ENCODE results near the gene UGT1A8. TPM values are rescaled to one million over a fixed set of nuclear protein-coding genes. Genes with fewer than 3 reads are reported as not detected.

The UGT1A8 gene
- total RNA-seq, 1 donor: not detected

DNA sequence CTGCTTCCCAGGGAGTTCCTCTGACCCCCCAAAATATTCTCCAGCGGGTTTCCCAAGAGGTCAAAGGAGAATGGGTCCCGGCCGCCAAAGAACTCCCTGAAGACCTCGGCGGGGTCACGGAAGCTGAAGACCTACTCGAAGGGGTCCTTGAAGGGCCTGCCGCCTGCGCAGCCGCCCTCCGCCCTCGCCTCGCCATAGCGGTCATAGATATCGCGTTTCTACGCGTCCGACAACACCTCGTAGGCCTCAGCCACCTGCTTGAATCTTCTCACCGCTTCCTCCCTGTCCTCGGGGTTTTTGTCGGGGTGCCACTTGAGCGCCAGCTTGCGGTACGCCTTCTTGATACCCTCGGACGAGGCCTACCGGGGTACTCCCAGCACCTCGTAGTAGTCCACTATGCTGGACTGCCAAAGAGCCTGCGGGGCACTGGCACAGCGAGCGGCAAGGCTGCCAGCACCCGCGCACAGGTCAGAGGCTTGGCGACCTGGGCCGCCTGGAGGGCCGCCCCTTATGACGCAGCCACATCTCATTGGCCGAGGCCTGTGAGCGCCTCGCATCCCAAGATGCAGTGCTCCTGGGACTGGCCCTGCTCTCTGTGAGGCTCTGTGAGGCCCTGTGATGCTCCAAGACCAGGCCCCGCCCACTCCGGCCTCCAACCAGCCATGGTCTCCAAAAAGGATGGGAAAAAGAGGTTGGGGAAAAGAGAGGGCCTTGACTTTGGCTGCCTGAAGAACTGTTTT, 137.6 kb downstream of the UGT1A8 start:
- DNase-seq (ENCODE audit: insufficient read length, low spot score, missing footprints): no peak
- TF ChIP-seq, protein P1, sequence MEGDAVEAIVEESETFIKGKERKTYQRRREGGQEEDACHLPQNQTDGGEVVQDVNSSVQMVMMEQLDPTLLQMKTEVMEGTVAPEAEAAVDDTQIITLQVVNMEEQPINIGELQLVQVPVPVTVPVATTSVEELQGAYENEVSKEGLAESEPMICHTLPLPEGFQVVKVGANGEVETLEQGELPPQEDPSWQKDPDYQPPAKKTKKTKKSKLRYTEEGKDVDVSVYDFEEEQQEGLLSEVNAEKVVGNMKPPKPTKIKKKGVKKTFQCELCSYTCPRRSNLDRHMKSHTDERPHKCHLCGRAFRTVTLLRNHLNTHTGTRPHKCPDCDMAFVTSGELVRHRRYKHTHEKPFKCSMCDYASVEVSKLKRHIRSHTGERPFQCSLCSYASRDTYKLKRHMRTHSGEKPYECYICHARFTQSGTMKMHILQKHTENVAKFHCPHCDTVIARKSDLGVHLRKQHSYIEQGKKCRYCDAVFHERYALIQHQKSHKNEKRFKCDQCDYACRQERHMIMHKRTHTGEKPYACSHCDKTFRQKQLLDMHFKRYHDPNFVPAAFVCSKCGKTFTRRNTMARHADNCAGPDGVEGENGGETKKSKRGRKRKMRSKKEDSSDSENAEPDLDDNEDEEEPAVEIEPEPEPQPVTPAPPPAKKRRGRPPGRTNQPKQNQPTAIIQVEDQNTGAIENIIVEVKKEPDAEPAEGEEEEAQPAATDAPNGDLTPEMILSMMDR (IDR thresholded peaks at IDR 0.05; ENCODE audit: extremely low read depth, low read depth, low read length): no peak
- H3K79me2 ChIP-seq (ENCODE audit: insufficient read depth, low read length): no peaks in the 10 kb centered on the region
- no peaks in the 10 kb centered on the region for H4K20me1 ChIP-seq (ENCODE audit: insufficient read depth, low read length)
- no peak overlapping the region for H3K27ac ChIP-seq (ENCODE audit: low read depth, low read length)
- H3K27me3 ChIP-seq (ENCODE audit: insufficient read depth, low read length): peaks cover 3% of the 10 kb centered on the region
- H2AFZ ChIP-seq (ENCODE audit: low read length): no peak overlapping the region
- H3K9me3 ChIP-seq (ENCODE audit: low read depth, low read length): peaks cover 3% of the 10 kb centered on the region
- H3K4me1 ChIP-seq (ENCODE audit: insufficient read depth, low read length): peaks cover 5% of the 10 kb centered on the region
- H3K4me2 ChIP-seq (ENCODE audit: insufficient read depth, low read length): no peak overlapping the region
- no peaks in the 10 kb centered on the region for H3K36me3 ChIP-seq (ENCODE audit: insufficient read depth, low read length)
- H3K4me3 ChIP-seq (ENCODE audit: insufficient read depth, low read length): no peak overlapping the region

DNA sequence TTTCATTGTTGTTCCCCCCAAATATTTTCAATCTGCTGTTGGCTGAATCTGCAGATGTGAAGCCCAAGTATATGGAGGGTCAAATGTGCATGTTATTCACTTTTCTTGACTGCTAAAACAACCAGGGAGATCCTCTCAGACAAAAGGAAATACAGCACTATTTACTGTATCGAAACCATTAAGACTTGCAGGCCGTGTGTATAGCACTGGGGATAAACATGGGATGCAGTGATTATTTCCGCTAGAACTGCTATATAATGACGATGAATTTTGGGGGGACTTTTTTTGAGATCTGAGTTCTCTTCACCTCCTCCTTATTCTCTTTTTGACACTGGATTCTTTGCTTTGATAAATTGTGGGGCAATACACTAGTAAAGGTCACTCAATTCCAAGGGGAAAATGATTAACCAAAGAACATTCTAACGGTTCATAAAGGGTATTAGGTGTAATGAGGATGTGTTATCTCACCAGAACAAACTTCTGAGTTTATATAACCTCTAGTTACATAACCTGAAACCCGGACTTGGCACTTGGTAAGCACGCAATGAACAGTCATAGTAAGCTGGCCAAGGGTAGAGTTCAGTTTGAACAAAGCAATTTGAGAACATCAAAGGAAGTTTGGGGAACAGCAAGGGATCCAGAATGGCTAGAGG, 139.1 kb downstream of the UGT1A8 start:
- Histone ChIP-seq H4K20me1 (ENCODE audit: insufficient read depth, low read length) (no peaks in the 10 kb centered on the region), H3K4me3 (ENCODE audit: insufficient read depth, low read length) (no peak overlapping the region), H3K79me2 (ENCODE audit: insufficient read depth, low read length) (no peaks in the 10 kb centered on the region), H3K9me3 (ENCODE audit: low read depth, low read length) (no peaks in the 10 kb centered on the region), H3K36me3 (ENCODE audit: insufficient read depth, low read length) (no peaks in the 10 kb centered on the region), H3K4me1 (ENCODE audit: insufficient read depth, low read length) (peaks cover 9% of the 10 kb centered on the region), H3K27ac (ENCODE audit: low read depth, low read length) (no peak overlapping the region), H3K4me2 (ENCODE audit: insufficient read depth, low read length) (no peak overlapping the region), H2AFZ (ENCODE audit: low read length) (no peak overlapping the region), H3K27me3 (ENCODE audit: insufficient read depth, low read length) (peaks cover 3% of the 10 kb centered on the region)
- TF ChIP-seq, protein P1 (IDR thresholded peaks at IDR 0.05; ENCODE audit: extremely low read depth, low read depth, low read length): no peak
- no peak for DNase-seq (ENCODE audit: insufficient read length, low spot score, missing footprints)

DNA sequence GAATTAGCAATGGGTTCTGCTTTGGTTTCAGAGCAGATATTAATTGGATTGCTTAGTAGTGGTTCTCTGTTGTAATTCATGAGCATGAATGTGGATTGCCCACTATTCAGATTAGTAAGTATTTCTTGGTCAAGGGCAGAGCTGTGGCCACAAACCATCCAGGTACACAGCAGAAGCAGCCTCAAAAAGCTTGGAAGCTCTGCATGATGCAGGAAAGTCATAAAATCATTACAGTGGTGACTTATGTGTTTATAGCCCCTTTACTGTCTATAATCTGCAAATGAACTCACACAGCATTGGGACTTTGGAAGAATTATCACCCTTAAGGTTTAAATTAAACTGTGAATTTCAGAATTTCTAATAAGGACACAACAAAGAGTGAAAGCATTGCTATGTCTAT, 140.7 kb downstream of the UGT1A8 start:
- Histone ChIP-seq H2AFZ (ENCODE audit: low read length) (no peak overlapping the region), H3K36me3 (ENCODE audit: insufficient read depth, low read length) (no peaks in the 10 kb centered on the region), H4K20me1 (ENCODE audit: insufficient read depth, low read length) (no peaks in the 10 kb centered on the region), H3K79me2 (ENCODE audit: insufficient read depth, low read length) (no peaks in the 10 kb centered on the region), H3K4me2 (ENCODE audit: insufficient read depth, low read length) (no peak overlapping the region), H3K27ac (ENCODE audit: low read depth, low read length) (no peak overlapping the region), H3K4me1 (ENCODE audit: insufficient read depth, low read length) (peaks cover 12% of the 10 kb centered on the region), H3K9me3 (ENCODE audit: low read depth, low read length) (no peaks in the 10 kb centered on the region), H3K27me3 (ENCODE audit: insufficient read depth, low read length) (peaks cover 3% of the 10 kb centered on the region), H3K4me3 (ENCODE audit: insufficient read depth, low read length) (no peak overlapping the region)
- no peak for DNase-seq (ENCODE audit: insufficient read length, low spot score, missing footprints)
- TF ChIP-seq, protein P1 (IDR thresholded peaks at IDR 0.05; ENCODE audit: extremely low read depth, low read depth, low read length): no peak

DNA sequence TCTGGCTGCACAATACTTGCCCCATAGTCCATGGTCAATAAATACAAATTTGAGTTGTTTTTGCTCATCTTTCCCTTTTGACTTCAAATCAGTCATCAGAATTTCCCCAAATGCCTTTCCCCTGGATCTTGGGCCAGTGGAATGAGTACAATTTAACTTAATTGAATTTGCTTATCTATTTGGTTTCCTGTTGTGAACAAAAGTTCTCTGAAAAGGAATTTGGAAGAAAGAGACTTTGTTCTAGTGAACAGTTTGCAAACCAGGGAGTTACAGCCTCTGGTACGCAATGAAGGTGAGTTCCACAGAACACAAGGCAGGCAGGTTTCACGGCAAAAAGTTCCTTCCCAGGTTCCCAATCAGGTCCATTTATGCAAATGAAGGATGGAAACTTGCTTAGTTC, 141.4 kb downstream of the UGT1A8 start:
- DNase-seq (ENCODE audit: insufficient read length, low spot score, missing footprints): no peak
- no peaks in the 10 kb centered on the region for H4K20me1 ChIP-seq (ENCODE audit: insufficient read depth, low read length)
- no peaks in the 10 kb centered on the region for H3K36me3 ChIP-seq (ENCODE audit: insufficient read depth, low read length)
- no peaks in the 10 kb centered on the region for H3K27me3 ChIP-seq (ENCODE audit: insufficient read depth, low read length)
- no peak overlapping the region for H3K27ac ChIP-seq (ENCODE audit: low read depth, low read length)
- no peak overlapping the region for H3K4me2 ChIP-seq (ENCODE audit: insufficient read depth, low read length)
- peaks cover 18% of the 10 kb centered on the region for H3K4me1 ChIP-seq (ENCODE audit: insufficient read depth, low read length)
- H2AFZ ChIP-seq (ENCODE audit: low read length): no peak overlapping the region
- H3K4me3 ChIP-seq (ENCODE audit: insufficient read depth, low read length): no peak overlapping the region
- no peaks in the 10 kb centered on the region for H3K9me3 ChIP-seq (ENCODE audit: low read depth, low read length)
- H3K79me2 ChIP-seq (ENCODE audit: insufficient read depth, low read length): no peaks in the 10 kb centered on the region
- TF ChIP-seq, protein P1 (IDR thresholded peaks at IDR 0.05; ENCODE audit: extremely low read depth, low read depth, low read length): no peak
